GM18909 (cell line): ENCODE data around the gene AXDND1.
A peak's percentile ranks its signal among the peaks of the same experiment; 100 is the strongest.
"Not testable (repeated sequence)": the region's sequence is repeated elsewhere in the genome, so short reads cannot be mapped to it uniquely, and the experiment has no call there.

Experiments
- ATAC-seq: cut with Tn5 transposase; IDR thresholded peaks from one replicate; pipeline ENCODE4 v1.9.1; 2021; ENCODE audit warnings: mild to moderate bottlenecking; ENCODE audit not compliant: unreplicated experiment, poor library complexity

AXDND1 gene

DNA sequence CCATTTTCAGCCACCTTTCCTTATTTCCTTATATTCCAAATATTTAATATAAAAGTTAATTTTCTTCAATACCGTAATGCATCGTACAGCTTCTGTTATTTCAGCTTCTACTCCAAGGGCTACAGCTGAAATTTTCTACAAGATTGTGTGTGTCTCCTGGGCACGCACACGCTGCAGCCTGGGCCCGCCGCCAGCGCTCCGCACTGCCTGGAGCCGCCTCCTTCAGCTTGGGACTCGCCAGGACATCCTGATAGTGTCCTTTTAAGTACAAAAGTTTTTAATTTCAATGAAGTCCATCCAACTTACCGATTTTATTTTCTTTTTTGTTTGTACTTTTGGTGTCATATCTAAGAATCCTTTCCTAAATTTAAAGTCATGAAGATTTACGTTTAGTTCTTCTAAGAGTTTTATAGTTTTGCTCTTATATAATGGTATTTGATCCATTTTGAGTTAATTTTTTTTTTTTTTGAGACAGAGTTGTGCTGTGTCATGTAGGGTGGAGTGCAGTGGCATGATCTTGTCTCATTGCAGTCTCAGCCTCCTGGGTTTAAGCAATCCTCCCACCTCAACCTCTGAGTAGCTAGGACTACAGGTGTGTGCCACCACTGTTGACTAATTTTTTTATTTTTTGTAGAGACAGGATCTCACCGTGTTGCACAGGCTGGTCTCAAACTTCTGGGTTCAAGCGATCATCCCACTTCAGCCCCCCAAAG is 82.8 kb downstream of the AXDND1 start:
- no peak for ATAC-seq

- not testable (repeated sequence) for ATAC-seq
These were observed 93.9 kb downstream of the AXDND1 start for GRCh38 chr1:179459606-179460206.

GRCh38 chr1:179465661-179466060 is 99.9 kb downstream of the AXDND1 start:
- not testable (repeated sequence) for ATAC-seq

DNA sequence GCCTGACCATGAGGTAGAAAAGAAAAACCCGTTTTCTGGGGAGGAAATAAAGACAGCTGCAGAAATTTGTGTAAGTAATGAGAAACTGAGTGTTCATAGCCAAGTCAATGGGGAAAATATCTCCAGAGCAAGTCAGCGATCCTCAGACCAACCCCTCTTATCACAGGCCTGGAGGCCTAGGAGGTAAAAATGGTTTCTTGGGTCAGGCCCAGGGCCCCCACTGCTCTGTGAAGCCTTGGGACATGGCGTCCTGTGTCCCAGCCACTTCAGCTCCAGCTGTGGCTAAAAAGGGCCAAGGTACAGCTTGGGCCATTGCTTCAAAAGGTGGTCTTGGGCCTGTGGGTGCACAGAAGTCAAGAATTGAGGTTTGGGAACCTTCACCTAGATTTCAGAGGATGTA is 108.9 kb downstream of the AXDND1 start:
- ATAC-seq: no peak

DNA sequence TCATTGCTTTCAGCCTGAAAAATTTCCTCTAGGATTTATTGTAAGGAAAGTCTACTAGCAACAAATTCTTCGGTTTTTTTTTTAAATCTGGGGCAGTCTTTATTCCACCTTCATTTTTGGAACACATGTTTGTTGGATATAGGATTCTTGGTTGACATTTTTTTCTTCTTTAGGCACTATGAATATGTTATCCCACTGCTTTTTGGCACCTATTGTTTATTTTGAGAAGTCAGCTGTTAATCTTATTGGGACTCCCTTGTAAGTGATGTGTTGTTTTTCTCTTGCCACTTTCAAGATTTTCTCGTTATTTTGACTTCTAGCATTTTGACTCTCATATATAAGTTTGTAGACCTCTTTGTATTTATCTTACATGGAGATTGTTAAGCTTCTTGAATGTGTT is 110.7 kb downstream of the AXDND1 start:
- no peak for ATAC-seq

DNA sequence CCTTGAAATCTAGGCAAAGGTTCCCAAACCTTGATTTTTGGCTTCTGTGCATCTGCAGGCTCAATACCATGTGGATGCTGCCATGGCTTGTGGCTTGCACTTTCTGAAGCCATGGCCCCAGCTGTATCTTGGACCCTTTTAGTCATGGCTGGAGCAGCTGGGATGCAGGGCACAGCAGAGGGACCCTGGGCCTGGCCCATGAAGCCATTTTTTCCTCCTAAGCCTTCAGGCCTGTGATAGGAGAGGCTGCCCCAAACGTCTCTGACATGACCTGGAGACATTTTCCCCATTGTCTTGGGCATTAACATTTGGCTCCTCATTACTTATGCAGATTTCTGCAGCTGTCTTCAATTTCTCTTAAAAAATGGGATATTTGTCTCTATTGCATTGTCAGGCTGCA is 112.6 kb downstream of the AXDND1 start:
- ATAC-seq: no peak

GRCh38 chr1:179490611-179491010 is 124.8 kb downstream of the AXDND1 start:
- no peak for ATAC-seq

DNA sequence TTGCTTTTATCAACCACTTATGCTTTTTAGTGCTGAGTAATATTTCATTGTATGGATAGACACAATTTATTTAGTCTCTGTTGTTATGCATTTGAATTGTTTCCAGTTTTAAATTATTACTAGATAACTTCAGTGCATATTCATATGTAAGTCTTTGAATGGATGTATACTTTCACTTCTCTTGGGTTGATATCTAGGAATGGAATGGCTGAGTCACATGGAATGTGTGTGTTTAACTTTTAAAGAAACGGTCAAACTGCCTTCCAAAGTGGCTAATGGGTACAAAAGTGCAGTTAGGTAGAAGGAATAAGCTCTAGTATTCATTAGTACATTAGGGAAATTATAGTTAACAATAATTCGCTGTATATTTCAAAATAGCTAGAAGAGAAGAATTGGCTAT is 127.6 kb downstream of the AXDND1 start:
- ATAC-seq: no peak

- no peak for ATAC-seq
These were observed 140.4 kb downstream of the AXDND1 start for GRCh38 chr1:179506199-179506598.

GRCh38 chr1:179509384-179509783 is 143.6 kb downstream of the AXDND1 start:
- no peak for ATAC-seq

GRCh38 chr1:179510038-179510437 is 144.3 kb downstream of the AXDND1 start:
- peak; percentile 91 for ATAC-seq

DNA sequence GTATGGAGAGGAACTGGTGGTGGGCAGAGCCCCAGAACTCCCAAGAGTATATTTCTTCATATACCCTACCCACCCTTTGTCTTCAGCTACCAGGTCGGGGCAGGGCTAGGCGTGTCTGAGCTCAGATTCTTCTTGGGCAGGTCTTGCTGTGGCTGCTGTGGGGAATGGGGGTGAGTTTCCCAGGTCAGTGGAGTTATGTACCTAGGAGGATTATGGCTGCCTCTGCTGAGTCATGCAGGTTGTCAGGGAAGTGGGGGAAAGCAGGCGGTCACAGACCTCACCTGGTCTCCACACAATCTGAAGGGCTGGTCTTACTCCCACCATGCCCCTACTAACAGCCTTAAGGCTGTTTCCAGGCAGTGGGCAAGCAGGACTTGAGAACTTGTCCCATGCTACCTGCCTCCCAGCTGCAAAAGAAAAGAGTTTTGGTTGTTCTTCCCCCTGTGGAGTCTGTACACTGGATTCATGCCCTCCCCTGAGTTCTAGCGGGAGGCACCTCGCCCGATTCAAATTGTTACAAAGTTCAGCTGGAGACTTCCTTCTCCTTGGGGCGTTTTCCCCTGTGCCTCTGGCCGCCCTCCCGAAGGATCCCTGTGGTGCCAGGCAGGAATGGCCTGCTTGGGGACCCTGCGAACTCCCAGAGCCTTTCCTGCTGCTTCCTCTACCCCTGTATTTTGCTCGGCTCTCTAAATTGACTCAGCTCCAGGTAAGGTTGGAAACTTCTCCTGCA is 151.4 kb downstream of the AXDND1 start:
- ATAC-seq: no peak

DNA sequence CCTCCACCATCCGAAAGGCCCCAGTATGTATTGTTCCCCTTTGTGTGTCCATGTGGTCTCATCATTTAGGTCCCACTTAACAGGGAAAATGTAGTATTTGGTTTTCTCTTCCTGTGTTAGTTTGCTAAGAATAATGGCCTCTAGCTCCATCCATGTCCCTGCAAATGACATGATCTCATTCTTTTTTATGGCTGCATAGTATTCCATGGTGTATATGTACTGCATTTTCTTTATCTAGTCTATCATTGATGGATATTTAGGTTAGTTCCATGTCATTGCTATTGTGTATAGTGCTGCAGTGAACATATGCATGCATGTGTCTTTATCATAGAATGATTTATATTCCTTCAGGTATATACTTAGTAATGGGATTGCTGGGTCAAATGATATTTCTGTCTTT is 152.8 kb downstream of the AXDND1 start:
- ATAC-seq: not testable (repeated sequence)

- no peak for ATAC-seq
These were observed 163.9 kb downstream of the AXDND1 start for GRCh38 chr1:179529482-179530195.

- no peak for ATAC-seq
These were observed 164.6 kb downstream of the AXDND1 start for GRCh38 chr1:179530352-179530751.

GRCh38 chr1:179541774-179542173 is 176.0 kb downstream of the AXDND1 start:
- ATAC-seq: no peak

GRCh38 chr1:179545321-179545720 is 179.6 kb downstream of the AXDND1 start:
- ATAC-seq: no peak

DNA sequence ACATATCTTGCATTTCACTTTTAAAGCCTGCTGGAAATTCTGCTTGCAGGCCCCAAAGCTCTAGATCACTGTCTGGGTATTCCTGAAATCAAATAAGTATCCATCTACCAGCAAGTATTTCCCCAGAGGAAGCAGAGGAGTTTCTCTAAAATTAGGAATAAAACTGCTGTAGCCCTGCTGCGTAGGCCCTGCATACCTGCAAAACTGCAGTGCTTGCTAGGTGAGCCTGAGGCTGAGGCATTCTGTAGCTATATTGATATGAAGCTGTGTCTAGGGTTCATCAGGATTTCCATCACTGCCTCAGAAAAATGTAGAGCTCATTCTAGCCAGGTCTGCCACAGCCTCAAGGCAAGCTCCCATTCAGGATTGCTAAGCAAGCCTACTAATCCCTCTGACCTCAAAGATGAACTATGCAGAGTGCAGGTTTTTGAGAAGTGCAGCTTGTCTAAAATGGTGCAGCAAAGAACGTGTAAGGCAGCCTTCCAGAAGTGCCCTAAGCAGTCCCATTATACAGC is 181.3 kb downstream of the AXDND1 start:
- no peak for ATAC-seq

DNA sequence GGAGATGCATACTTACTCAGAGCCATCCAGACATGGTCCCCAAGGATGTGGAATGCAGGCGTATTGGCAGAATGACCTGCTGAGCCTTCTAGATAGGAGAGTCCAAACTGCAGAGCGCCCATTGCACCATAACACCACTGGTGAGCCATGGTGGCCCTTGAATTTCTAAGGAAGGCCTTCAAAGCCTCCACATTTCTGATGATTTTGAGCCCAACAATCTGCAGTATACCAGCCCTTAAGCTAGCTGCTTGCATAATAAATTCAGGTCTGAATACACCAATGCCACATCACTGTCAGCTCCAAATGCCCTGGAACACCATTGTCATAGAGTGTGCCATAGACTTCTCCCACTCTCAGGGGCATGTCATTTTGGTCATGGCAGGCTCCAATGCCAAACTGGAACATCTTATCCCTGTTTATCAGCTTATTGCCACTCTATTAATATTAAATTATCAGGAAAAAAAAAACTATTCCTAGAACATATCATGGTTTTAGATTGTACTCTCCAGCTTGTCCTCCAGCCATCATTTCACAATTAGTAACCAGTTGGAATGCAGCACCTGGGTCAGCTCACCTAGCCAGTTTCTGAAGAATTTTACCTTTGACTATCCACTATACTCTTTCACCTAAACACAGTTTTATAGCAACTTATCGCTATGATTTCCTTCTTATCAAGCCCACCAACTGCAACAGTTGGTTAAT is 183.0 kb downstream of the AXDND1 start:
- ATAC-seq: no peak

DNA sequence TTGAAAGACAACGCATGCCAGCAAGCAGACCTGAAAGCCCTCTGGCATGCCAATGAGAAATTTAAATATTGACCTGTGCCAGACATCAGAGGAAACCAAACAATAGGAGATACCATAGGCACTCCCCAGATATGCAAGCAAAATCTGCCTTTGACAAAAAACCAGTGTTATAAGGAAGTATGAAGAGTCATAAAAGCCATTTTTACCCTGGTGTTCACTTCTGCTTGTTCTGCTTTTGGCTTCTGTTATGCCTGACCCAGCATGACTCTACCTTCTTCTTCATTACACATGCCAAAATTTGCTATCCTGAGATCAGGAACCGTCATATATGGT is 183.6 kb downstream of the AXDND1 start:
- ATAC-seq: no peak
